Fibroblast of lung (primary cell): Measurements from ENCODE around the gene SLC24A3. TPM values are rescaled to one million over a fixed set of nuclear protein-coding genes. Genes with fewer than 3 reads are reported as not detected.
A peak's percentile ranks its signal among the peaks of the same experiment; 100 is the strongest.

Source experiments
- DNase-seq, 2 donors: peaks; one replicate each; pipeline versions ENCODE4 v3.0.0 to v3.0.0-alpha.2; 2010; ENCODE audit warnings: low read depth in 2 of 2
- H2AFZ ChIP-seq: 2 replicates; pipeline ENCODE4 v1.5.1; 2012; ENCODE audit warnings: low read length, control low read depth, inconsistent platforms
- H3K27ac ChIP-seq: 2 replicates; pipeline ENCODE4 v1.5.1; 2011; ENCODE audit warnings: low read length, control low read depth; ENCODE audit not compliant: insufficient read depth
- H3K27me3 ChIP-seq: 2 replicates; pipeline ENCODE4 v1.5.1; 2011; ENCODE audit warnings: mild to moderate bottlenecking, low read length; ENCODE audit not compliant: control insufficient read depth, insufficient read depth
- H3K36me3 ChIP-seq: 2 replicates; pipeline ENCODE4 v1.5.1; 2011; ENCODE audit warnings: low read length; ENCODE audit not compliant: control insufficient read depth, insufficient read depth
- H3K4me1 ChIP-seq: 2 replicates; pipeline ENCODE4 v1.5.1; 2011; ENCODE audit warnings: low read length; ENCODE audit not compliant: control insufficient read depth, insufficient read depth; ENCODE audit errors: extremely low read depth
- H3K4me2 ChIP-seq: 2 replicates; pipeline ENCODE4 v1.5.1; 2011; ENCODE audit warnings: low read length, control low read depth; ENCODE audit not compliant: insufficient read depth; ENCODE audit errors: extremely low read depth
- H3K4me3 ChIP-seq, 4 experiments: fragments of 200-600 bp in 1 of 4; sonication (generic) in 1 of 4; replicated peaks in 1 of 4; 2 replicates each; pipeline ENCODE4 v1.5.1; 2011 to 2016; ENCODE audit warnings: low read length in 4 of 4, low read depth in 3 of 4, mild to moderate bottlenecking in 3 of 4, control low read depth in 2 of 4, inconsistent platforms in 1 of 4, mixed read lengths in 1 of 4; ENCODE audit not compliant: insufficient read depth in 1 of 4; ENCODE audit errors: control extremely low read depth in 1 of 4
- H3K79me2 ChIP-seq: 2 replicates; pipeline ENCODE4 v1.5.1; 2012; ENCODE audit warnings: mild to moderate bottlenecking, low read length, inconsistent platforms; ENCODE audit not compliant: control insufficient read depth, insufficient read depth
- H3K9ac ChIP-seq: 2 replicates; pipeline ENCODE4 v1.5.1; 2011; ENCODE audit warnings: mild to moderate bottlenecking, low read length, control low read depth; ENCODE audit not compliant: insufficient read depth
- H3K9me3 ChIP-seq: 2 replicates; pipeline ENCODE4 v1.5.1; 2012; ENCODE audit warnings: low read depth, low read length; ENCODE audit not compliant: control insufficient read depth, insufficient read depth
- H4K20me1 ChIP-seq: 2 replicates; pipeline ENCODE4 v1.5.1; 2011; ENCODE audit warnings: low read length; ENCODE audit not compliant: control insufficient read depth, insufficient read depth; ENCODE audit errors: extremely low read depth
- EZH2 ChIP-seq: IDR thresholded peaks from 2 replicates; pipeline ENCODE4 v1.5.1; 2012; ENCODE audit warnings: low read length, control low read depth, mild to moderate bottlenecking; ENCODE audit errors: missing control alignments
- polyA plus RNA-seq, 2 donors: library from polyadenylated mRNA; depleted of rRNA in 1 of 2; stranded (reverse) in 1 of 2; unstranded in 1 of 2; fragments of >200 nt; gene quantifications; 2 replicates each; pipeline ENCODE4 v1.2.1, GENCODE V29; 2011 to 2012; ENCODE audit warnings: missing spikeins in 1 of 2
- total RNA-seq: library from RNA; depleted of rRNA; stranded (reverse); fragments of >200 nt; gene quantifications from 2 replicates; pipeline ENCODE4 v1.2.1, GENCODE V29; 2014
- TF ChIP-seq, protein P1 (sequence below), 2 donors: IDR thresholded peaks in 1 of 2; conservative IDR thresholded peaks in 1 of 2; 1 replicate in 1 of 2; 2 replicates in 1 of 2; pipeline ENCODE4 v1.5.1; 2011 to 2012; ENCODE audit warnings: low read length in 2 of 2, control low read depth in 1 of 2, inconsistent platforms in 1 of 2, low read depth in 1 of 2, mild to moderate bottlenecking in 1 of 2

Gene SLC24A3
- total and polyA plus RNA-seq, 2 donors (not counting 1 experiment from before 2014, with no cell fraction given): 0.03 to 1.8 TPM

DNA sequence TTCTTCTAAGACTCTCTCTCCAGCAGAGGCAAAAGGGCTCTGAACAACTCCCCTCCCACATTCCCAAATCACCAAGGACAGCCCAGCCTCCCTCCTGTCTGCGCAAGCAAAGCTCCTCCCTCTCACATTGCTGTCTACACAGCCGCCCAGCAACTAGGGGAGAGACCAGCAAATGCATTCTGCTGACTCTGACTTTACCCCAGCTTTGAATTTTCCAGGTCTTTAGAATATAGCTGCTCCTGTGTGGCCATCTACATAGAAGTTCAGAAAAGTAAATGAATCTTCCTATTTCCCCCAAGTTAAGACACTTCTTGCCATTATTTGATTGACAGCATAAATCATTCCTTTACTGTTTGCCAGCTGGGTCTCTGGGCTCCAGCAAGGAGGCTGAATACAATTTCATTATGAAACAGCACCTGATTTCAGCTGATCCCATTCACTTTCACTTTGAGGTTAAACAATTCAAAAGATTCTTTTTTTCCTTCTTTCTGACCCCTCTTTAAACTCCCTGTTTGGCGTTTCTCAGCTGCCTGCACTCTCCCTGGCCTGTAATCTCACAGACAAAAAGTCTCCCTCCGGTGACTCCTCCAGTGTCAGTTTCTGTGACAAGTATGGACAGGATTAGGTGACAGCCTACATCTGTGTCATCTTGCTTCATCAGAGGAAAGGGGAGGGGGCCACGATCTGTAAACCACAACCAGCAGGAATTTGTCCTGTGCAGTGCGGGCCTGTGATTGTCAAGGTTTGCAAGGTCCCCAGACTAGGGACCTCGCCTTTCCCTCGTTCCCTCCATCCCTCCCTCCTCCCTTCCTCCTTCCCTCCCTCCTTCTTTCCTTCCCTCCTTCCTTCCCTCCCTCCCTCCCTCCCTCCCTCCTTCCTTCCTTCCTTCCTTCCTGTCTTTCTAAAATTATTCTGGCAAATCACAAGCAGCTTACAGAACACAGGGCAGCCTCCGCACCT lies 340.1 kb downstream of the SLC24A3 start:
- H3K27me3 ChIP-seq: no peaks in the 10 kb centered on the region
- H2AFZ ChIP-seq: no peak overlapping the region
- H3K36me3 ChIP-seq: no peaks in the 10 kb centered on the region
- no peak for TF ChIP-seq EZH2
- TF ChIP-seq, protein P1, sequence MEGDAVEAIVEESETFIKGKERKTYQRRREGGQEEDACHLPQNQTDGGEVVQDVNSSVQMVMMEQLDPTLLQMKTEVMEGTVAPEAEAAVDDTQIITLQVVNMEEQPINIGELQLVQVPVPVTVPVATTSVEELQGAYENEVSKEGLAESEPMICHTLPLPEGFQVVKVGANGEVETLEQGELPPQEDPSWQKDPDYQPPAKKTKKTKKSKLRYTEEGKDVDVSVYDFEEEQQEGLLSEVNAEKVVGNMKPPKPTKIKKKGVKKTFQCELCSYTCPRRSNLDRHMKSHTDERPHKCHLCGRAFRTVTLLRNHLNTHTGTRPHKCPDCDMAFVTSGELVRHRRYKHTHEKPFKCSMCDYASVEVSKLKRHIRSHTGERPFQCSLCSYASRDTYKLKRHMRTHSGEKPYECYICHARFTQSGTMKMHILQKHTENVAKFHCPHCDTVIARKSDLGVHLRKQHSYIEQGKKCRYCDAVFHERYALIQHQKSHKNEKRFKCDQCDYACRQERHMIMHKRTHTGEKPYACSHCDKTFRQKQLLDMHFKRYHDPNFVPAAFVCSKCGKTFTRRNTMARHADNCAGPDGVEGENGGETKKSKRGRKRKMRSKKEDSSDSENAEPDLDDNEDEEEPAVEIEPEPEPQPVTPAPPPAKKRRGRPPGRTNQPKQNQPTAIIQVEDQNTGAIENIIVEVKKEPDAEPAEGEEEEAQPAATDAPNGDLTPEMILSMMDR (conservative IDR thresholded peaks at IDR 0.05 in 1 of 2, IDR thresholded peaks at IDR 0.05 in 1 of 2; ENCODE audit: low read depth in 1 of 2, low read length in 2 of 2): no peak
- H4K20me1 ChIP-seq: no peaks in the 10 kb centered on the region
- H3K4me2 ChIP-seq: no peak overlapping the region
- H3K4me3 ChIP-seq: no peak overlapping the region
- H3K9ac ChIP-seq: no peak overlapping the region
- no peaks in the 10 kb centered on the region for H3K4me1 ChIP-seq
- DNase-seq: peak in 1 of 2 donors; percentile 3
- no peak overlapping the region for H3K27ac ChIP-seq
- no peaks in the 10 kb centered on the region for H3K79me2 ChIP-seq
- H3K9me3 ChIP-seq: no peaks in the 10 kb centered on the region

DNA sequence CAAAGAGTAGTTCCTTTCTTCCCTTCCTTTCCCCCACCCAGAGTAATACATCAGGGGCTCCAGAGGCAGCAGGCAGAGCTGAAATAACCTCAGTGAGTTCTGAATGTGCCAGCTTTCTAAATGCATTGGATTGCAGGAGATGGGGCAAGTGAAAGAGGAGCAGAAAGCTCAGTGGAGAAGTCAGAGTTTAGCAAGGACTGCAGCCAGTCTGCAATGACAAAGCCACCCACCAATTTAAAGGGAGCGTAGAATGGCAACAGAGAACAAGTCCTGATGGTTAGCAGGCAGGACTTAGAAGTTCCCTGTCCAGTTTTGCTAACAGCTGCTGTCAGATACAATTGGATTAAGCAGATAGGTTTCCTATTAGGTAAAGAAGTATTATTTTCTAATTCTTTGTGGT lies 342.2 kb downstream of the SLC24A3 start:
- Histone ChIP-seq H3K4me3 (no peak overlapping the region), H3K36me3 (no peaks in the 10 kb centered on the region), H3K9ac (no peak overlapping the region), H2AFZ (no peak overlapping the region), H4K20me1 (no peaks in the 10 kb centered on the region), H3K4me1 (no peaks in the 10 kb centered on the region), H3K4me2 (no peak overlapping the region), H3K79me2 (no peaks in the 10 kb centered on the region), H3K27ac (no peak overlapping the region), H3K27me3 (no peaks in the 10 kb centered on the region), H3K9me3 (no peaks in the 10 kb centered on the region)
- no peak for DNase-seq
- TF ChIP-seq EZH2: no peak
- TF ChIP-seq, protein P1 (conservative IDR thresholded peaks at IDR 0.05 in 1 of 2, IDR thresholded peaks at IDR 0.05 in 1 of 2; ENCODE audit: low read depth in 1 of 2, low read length in 2 of 2): no peak

DNA sequence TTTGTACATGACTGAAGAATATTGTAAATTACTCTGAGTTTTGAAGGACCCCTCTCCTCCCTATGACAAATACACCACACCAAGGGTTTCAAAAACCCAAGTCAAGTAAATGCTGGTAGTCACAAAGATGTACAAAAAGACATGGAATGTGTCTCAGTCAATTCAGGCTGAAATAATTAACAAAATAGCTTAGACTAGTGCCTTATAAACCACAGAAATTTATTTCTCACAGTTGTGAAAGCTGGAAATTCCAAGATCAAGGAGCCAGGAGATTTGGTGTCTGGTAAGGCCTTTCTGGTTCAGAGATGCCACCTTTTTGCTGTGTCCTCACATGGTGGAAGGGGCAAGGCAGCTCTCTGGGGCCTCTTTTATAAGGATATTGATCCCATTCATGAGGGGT lies 343.3 kb downstream of the SLC24A3 start:
- DNase-seq: no peak
- no peaks in the 10 kb centered on the region for H3K9me3 ChIP-seq
- H3K4me1 ChIP-seq: no peaks in the 10 kb centered on the region
- no peaks in the 10 kb centered on the region for H3K79me2 ChIP-seq
- H4K20me1 ChIP-seq: no peaks in the 10 kb centered on the region
- TF ChIP-seq, protein P1 (conservative IDR thresholded peaks at IDR 0.05 in 1 of 2, IDR thresholded peaks at IDR 0.05 in 1 of 2; ENCODE audit: low read depth in 1 of 2, low read length in 2 of 2): no peak
- TF ChIP-seq EZH2: no peak
- H3K27ac ChIP-seq: no peak overlapping the region
- no peak overlapping the region for H2AFZ ChIP-seq
- H3K4me2 ChIP-seq: no peak overlapping the region
- no peaks in the 10 kb centered on the region for H3K27me3 ChIP-seq
- H3K9ac ChIP-seq: no peak overlapping the region
- H3K4me3 ChIP-seq: no peak overlapping the region
- no peaks in the 10 kb centered on the region for H3K36me3 ChIP-seq
